Body of pancreas (tissue), 4 donors: ENCODE data around the gene BCOR.

Experiments used
- CTCF ChIP-seq, 7 experiments: fragments of 450-650 bp in 4 of 7; fragments of 200-600 bp in 3 of 7; sonication (generic) in 3 of 7; IDR thresholded peaks; one replicate each; pipeline ENCODE4 v1.5.1; 2016 to 2019; ENCODE audit warnings: antibody characterized with exemption in 7 of 7
- POLR2A ChIP-seq, 3 donors: fragments of 450-650 bp; IDR thresholded peaks; one replicate each; pipeline ENCODE4 v1.6.1; 2016; ENCODE audit warnings: antibody characterized with exemption in 3 of 3, mild to moderate bottlenecking in 2 of 3

GRCh38 chrX:40015693-40016092, 82.1 kb downstream of the BCOR start:
- no peak for TF ChIP-seq CTCF (IDR thresholded peaks at IDR 0.05)
- TF ChIP-seq POLR2A (IDR thresholded peaks at IDR 0.05) = no peak
